Measurements from ENCODE around the gene PGM2.

DNA sequence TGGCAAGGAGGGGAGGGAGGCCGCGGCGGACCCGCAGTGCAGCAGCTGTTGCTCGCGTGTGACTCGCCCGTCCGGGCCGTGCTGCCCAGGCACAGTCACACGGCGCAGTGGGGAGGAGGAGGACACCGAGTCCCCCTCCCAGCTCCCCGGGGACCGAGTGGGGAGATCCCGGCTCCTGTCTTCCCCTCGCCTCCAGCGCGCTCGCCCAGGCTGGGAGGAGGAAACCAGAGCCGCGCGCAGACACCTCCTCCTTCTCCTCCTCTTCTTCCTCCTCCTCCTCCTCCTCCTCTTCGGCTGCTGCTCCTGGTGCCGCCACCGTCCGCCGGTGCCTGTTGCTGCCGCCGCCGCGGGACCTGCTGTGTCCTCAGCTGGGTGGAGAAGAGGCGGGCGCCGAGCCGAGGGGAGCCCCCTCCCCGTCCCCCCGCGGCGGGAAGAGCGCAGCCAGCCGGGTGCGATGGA, 64.3 kb downstream of the PGM2 start, which contains the start of gene TBC1D1:
- no peak for TF ChIP-seq CTCF (IDR thresholded peaks at IDR 0.05)
- TF ChIP-seq POLR2A (IDR thresholded peaks at IDR 0.05) = no peak
